ENCODE data around the gene HSPA1L. TPM values are rescaled to one million over a fixed set of nuclear protein-coding genes. Genes with fewer than 3 reads are reported as not detected.

The HSPA1L gene
- total RNA-seq, 1 experiment from 2014 or later = 1.2 TPM

DNA sequence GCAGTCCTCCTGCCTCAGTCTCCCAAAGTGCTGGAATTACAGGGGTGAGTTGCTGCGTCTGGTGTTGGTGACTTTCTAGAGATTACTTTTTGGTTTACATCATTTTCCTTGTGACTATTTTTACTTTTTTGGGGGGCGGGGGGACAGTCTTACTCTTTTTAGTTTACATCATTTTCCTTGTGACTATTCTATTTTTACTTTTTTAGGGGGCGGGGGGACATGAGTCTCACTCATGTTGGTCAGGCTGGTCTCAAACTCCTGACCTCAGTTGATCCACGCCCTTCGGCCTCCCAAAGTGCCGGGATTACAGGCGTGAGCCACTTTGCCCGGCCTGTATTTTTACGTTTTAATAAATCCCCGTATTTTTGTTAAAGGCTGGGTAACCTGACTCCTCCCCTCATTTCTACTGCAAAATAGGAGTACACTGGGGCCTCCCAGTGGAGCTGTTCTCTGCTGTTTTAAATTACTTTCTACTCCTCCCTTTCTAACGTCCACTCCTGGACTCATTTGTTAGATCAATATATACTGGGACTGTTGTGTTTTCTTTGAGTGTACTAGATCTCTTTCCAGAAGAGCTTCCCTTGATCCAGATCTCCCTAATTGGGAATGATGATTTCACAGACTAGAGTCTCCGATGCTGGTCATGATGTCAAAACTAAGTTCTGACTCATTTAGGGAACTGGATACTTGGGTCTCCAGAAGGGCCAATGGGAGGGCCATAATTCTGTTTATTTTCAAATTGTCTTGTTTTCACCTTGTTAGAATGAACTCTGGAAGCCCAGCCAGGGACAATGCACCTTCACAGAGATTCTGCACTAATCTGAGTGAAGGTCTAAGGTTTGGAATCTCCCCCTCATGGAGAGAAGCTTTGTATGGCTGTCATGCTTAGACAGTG is 21.6 kb upstream of the HSPA1L start:
- Mint-ChIP-seq H3K36me3 (peaks cover 64% of the 10 kb centered on the region), H3K27ac (peak overlapping the region; percentile 100), H3K9me3 (no peaks in the 10 kb centered on the region), H3K4me3 (peak overlapping the region; percentile 99), H3K4me1 (peaks cover 28% of the 10 kb centered on the region), H3K27me3 (ENCODE audit: low read depth) (no peaks in the 10 kb centered on the region)
- no peak for DNase-seq (ENCODE audit: low spot score)
- CTCF ChIA-PET = interaction anchor here (0.7 to 2.1 kb wide), 2 partner anchors 26 to 45 kb away, joined by 3 to 6 read pairs; partner anchors contain the start of gene NEU1
- no peak for ATAC-seq
- no peak for TF ChIP-seq FOXP1 (CRISPR knock-in tag; IDR thresholded peaks at IDR 0.05; ENCODE audit: borderline replicate concordance)
- TF ChIP-seq TCF7 (CRISPR knock-in tag; IDR thresholded peaks at IDR 0.05; ENCODE audit: low read depth) = no peak
- TF ChIP-seq, protein P1, sequence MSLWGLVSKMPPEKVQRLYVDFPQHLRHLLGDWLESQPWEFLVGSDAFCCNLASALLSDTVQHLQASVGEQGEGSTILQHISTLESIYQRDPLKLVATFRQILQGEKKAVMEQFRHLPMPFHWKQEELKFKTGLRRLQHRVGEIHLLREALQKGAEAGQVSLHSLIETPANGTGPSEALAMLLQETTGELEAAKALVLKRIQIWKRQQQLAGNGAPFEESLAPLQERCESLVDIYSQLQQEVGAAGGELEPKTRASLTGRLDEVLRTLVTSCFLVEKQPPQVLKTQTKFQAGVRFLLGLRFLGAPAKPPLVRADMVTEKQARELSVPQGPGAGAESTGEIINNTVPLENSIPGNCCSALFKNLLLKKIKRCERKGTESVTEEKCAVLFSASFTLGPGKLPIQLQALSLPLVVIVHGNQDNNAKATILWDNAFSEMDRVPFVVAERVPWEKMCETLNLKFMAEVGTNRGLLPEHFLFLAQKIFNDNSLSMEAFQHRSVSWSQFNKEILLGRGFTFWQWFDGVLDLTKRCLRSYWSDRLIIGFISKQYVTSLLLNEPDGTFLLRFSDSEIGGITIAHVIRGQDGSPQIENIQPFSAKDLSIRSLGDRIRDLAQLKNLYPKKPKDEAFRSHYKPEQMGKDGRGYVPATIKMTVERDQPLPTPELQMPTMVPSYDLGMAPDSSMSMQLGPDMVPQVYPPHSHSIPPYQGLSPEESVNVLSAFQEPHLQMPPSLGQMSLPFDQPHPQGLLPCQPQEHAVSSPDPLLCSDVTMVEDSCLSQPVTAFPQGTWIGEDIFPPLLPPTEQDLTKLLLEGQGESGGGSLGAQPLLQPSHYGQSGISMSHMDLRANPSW (CRISPR knock-in tag; conservative IDR thresholded peaks at IDR 0.05; ENCODE audit: low read depth) = no peak
- no peak for TF ChIP-seq ZNF232 (CRISPR knock-in tag; IDR thresholded peaks at IDR 0.05)
- TF ChIP-seq ZNF396 (CRISPR knock-in tag; IDR thresholded peaks at IDR 0.05; ENCODE audit: borderline replicate concordance) = no peak
- no peak for TF ChIP-seq SMAD3 (CRISPR knock-in tag; IDR thresholded peaks at IDR 0.05; ENCODE audit: borderline replicate concordance)
- TF ChIP-seq, protein P2, sequence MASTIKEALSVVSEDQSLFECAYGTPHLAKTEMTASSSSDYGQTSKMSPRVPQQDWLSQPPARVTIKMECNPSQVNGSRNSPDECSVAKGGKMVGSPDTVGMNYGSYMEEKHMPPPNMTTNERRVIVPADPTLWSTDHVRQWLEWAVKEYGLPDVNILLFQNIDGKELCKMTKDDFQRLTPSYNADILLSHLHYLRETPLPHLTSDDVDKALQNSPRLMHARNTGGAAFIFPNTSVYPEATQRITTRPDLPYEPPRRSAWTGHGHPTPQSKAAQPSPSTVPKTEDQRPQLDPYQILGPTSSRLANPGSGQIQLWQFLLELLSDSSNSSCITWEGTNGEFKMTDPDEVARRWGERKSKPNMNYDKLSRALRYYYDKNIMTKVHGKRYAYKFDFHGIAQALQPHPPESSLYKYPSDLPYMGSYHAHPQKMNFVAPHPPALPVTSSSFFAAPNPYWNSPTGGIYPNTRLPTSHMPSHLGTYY (CRISPR knock-in tag; IDR thresholded peaks at IDR 0.05) = no peak
- no peak for TF ChIP-seq MXD4 (CRISPR knock-in tag; IDR thresholded peaks at IDR 0.05; ENCODE audit: borderline replicate concordance)
- no peak for TF ChIP-seq ZNF121 (CRISPR knock-in tag; IDR thresholded peaks at IDR 0.05)
- TF ChIP-seq, protein P3, sequence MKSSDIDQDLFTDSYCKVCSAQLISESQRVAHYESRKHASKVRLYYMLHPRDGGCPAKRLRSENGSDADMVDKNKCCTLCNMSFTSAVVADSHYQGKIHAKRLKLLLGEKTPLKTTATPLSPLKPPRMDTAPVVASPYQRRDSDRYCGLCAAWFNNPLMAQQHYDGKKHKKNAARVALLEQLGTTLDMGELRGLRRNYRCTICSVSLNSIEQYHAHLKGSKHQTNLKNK (CRISPR knock-in tag; IDR thresholded peaks at IDR 0.05) = no peak
- TF ChIP-seq JUN (CRISPR knock-in tag; IDR thresholded peaks at IDR 0.05) = no peak
- TF ChIP-seq, protein P4, sequence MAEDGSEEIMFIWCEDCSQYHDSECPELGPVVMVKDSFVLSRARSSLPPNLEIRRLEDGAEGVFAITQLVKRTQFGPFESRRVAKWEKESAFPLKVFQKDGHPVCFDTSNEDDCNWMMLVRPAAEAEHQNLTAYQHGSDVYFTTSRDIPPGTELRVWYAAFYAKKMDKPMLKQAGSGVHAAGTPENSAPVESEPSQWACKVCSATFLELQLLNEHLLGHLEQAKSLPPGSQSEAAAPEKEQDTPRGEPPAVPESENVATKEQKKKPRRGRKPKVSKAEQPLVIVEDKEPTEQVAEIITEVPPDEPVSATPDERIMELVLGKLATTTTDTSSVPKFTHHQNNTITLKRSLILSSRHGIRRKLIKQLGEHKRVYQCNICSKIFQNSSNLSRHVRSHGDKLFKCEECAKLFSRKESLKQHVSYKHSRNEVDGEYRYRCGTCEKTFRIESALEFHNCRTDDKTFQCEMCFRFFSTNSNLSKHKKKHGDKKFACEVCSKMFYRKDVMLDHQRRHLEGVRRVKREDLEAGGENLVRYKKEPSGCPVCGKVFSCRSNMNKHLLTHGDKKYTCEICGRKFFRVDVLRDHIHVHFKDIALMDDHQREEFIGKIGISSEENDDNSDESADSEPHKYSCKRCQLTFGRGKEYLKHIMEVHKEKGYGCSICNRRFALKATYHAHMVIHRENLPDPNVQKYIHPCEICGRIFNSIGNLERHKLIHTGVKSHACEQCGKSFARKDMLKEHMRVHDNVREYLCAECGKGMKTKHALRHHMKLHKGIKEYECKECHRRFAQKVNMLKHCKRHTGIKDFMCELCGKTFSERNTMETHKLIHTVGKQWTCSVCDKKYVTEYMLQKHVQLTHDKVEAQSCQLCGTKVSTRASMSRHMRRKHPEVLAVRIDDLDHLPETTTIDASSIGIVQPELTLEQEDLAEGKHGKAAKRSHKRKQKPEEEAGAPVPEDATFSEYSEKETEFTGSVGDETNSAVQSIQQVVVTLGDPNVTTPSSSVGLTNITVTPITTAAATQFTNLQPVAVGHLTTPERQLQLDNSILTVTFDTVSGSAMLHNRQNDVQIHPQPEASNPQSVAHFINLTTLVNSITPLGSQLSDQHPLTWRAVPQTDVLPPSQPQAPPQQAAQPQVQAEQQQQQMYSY (CRISPR knock-in tag; IDR thresholded peaks at IDR 0.05) = no peak
- no peak for TF ChIP-seq TP53 (CRISPR knock-in tag; IDR thresholded peaks at IDR 0.05)
- no peak for TF ChIP-seq NFE2L1 (CRISPR knock-in tag; IDR thresholded peaks at IDR 0.05)
- TF ChIP-seq, protein P5, sequence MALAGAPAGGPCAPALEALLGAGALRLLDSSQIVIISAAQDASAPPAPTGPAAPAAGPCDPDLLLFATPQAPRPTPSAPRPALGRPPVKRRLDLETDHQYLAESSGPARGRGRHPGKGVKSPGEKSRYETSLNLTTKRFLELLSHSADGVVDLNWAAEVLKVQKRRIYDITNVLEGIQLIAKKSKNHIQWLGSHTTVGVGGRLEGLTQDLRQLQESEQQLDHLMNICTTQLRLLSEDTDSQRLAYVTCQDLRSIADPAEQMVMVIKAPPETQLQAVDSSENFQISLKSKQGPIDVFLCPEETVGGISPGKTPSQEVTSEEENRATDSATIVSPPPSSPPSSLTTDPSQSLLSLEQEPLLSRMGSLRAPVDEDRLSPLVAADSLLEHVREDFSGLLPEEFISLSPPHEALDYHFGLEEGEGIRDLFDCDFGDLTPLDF (CRISPR knock-in tag; IDR thresholded peaks at IDR 0.05) = no peak
- TF ChIP-seq, protein P6, sequence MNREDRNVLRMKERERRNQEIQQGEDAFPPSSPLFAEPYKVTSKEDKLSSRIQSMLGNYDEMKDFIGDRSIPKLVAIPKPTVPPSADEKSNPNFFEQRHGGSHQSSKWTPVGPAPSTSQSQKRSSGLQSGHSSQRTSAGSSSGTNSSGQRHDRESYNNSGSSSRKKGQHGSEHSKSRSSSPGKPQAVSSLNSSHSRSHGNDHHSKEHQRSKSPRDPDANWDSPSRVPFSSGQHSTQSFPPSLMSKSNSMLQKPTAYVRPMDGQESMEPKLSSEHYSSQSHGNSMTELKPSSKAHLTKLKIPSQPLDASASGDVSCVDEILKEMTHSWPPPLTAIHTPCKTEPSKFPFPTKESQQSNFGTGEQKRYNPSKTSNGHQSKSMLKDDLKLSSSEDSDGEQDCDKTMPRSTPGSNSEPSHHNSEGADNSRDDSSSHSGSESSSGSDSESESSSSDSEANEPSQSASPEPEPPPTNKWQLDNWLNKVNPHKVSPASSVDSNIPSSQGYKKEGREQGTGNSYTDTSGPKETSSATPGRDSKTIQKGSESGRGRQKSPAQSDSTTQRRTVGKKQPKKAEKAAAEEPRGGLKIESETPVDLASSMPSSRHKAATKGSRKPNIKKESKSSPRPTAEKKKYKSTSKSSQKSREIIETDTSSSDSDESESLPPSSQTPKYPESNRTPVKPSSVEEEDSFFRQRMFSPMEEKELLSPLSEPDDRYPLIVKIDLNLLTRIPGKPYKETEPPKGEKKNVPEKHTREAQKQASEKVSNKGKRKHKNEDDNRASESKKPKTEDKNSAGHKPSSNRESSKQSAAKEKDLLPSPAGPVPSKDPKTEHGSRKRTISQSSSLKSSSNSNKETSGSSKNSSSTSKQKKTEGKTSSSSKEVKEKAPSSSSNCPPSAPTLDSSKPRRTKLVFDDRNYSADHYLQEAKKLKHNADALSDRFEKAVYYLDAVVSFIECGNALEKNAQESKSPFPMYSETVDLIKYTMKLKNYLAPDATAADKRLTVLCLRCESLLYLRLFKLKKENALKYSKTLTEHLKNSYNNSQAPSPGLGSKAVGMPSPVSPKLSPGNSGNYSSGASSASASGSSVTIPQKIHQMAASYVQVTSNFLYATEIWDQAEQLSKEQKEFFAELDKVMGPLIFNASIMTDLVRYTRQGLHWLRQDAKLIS (CRISPR knock-in tag; IDR thresholded peaks at IDR 0.05; ENCODE audit: borderline replicate concordance) = no peak
- no peak for TF ChIP-seq JAZF1 (CRISPR knock-in tag; IDR thresholded peaks at IDR 0.05)
- TF ChIP-seq, protein P7, sequence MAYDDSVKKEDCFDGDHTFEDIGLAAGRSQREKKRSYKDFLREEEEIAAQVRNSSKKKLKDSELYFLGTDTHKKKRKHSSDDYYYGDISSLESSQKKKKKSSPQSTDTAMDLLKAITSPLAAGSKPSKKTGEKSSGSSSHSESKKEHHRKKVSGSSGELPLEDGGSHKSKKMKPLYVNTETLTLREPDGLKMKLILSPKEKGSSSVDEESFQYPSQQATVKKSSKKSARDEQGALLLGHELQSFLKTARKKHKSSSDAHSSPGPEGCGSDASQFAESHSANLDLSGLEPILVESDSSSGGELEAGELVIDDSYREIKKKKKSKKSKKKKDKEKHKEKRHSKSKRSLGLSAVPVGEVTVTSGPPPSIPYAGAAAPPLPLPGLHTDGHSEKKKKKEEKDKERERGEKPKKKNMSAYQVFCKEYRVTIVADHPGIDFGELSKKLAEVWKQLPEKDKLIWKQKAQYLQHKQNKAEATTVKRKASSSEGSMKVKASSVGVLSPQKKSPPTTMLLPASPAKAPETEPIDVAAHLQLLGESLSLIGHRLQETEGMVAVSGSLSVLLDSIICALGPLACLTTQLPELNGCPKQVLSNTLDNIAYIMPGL (CRISPR knock-in tag; IDR thresholded peaks at IDR 0.05) = no peak
- TF ChIP-seq HMGA2 (CRISPR knock-in tag; IDR thresholded peaks at IDR 0.05) = no peak
- POLR2A ChIA-PET = interaction anchor here (1.6 kb wide), 1 partner anchor 21 kb away, joined by 4 read pairs; the partner anchor contains the start of genes HSPA1A and HSPA1L
